HG02938 (cell line): ENCODE results near the gene HOXB13.
"Not testable (repeated sequence)": the region's sequence is repeated elsewhere in the genome, so short reads cannot be mapped to it uniquely, and the experiment has no call there.

Source experiments
- ATAC-seq: cut with Tn5 transposase; IDR thresholded peaks from one replicate; pipeline ENCODE4 v1.9.1; 2021; ENCODE audit warnings: mild to moderate bottlenecking, moderate library complexity; ENCODE audit not compliant: unreplicated experiment

HOXB13 gene

GRCh38 chr17:48726916-48727286 lies 1.6 kb downstream of the HOXB13 start:
- ATAC-seq: no peak

GRCh38 chr17:48726114-48726915 lies 2.2 kb downstream of the HOXB13 start:
- no peak for ATAC-seq

- ATAC-seq: no peak
Measured at GRCh38 chr17:48725288-48726064, 3.1 kb downstream of the HOXB13 start.

GRCh38 chr17:48725004-48725287 lies 3.6 kb downstream of the HOXB13 start:
- ATAC-seq: no peak

- ATAC-seq: no peak
Measured at GRCh38 chr17:48724251-48725003, 4.1 kb downstream of the HOXB13 start.

- no peak for ATAC-seq
Measured at GRCh38 chr17:48723423-48724250, 4.9 kb downstream of the HOXB13 start.

GRCh38 chr17:48722915-48723422 lies 5.6 kb downstream of the HOXB13 start, which contains the start of gene PRAC2:
Gene PRAC2, plus strand, starts transcription at chr17:48723185. Its CDS starts 1,226 bp downstream, at chr17:48724411.
- no peak for ATAC-seq

- ATAC-seq: no peak
Measured at GRCh38 chr17:48722201-48722907, 6.2 kb downstream of the HOXB13 start, which contains the start of gene PRAC1. Gene PRAC1, minus strand, starts transcription at chr17:48722518. Its CDS starts 126 bp downstream, at chr17:48722392.

- ATAC-seq: no peak
Measured at GRCh38 chr17:48721009-48721402, 7.5 kb downstream of the HOXB13 start.

- ATAC-seq: no peak
Measured at GRCh38 chr17:48720266-48721008, 8.1 kb downstream of the HOXB13 start.

GRCh38 chr17:48719642-48720265 lies 8.8 kb downstream of the HOXB13 start:
- ATAC-seq: no peak

- no peak for ATAC-seq
Measured at GRCh38 chr17:48718761-48719641, 9.5 kb downstream of the HOXB13 start.

- no peak for ATAC-seq
Measured at GRCh38 chr17:48718227-48718760, 10.3 kb downstream of the HOXB13 start.

GRCh38 chr17:48717367-48718226 lies 11.0 kb downstream of the HOXB13 start:
- no peak for ATAC-seq

- ATAC-seq: not testable (repeated sequence)
Measured at GRCh38 chr17:48716549-48716948, 12.0 kb downstream of the HOXB13 start.
